Measurements from ENCODE around the gene HSDL1.

HSDL1 gene

DNA sequence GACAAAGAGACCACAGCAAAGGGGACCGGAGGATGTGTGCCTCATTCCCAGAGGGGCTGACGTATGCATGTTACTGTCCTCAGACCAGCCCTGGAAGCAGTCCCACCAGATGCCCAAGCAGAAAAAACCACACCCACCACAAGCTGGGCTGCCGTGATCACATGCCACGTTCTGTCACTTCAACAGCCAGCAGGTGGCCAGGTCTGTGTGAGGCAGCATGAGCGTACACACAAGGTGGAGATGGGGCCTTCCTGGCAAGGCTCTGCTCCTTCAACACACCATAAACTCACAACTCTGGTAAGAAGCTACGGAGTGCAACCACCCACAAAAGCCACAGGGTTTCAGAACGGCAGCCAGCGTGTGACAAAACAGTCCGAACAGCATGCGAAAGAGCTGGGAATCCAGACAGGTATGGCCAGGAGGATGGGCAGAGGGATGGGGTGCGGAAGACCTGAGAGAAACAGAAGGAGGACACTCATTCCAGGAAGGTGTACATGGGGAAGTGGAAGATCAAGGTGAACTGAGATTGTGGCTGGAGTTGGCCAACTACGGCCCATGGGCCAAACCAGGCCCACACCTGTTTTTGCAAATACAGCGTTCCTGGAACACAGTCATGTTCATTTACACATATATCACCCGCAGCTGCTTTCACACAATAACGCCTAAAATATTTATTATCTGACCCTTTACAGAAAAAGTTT lies 56.1 kb downstream of the HSDL1 start:
- H3K4me3 ChIP-seq (ENCODE audit: low read depth, low read length) = no peak overlapping the region
- no peak for DNase-seq
- no peak overlapping the region for H3K27ac ChIP-seq
- in situ Hi-C loops (cut with HindIII; ENCODE audit: low pct_ligation_motif_present, low sequenced_read_pairs) = no loop called here
- TF ChIP-seq, protein P1, sequence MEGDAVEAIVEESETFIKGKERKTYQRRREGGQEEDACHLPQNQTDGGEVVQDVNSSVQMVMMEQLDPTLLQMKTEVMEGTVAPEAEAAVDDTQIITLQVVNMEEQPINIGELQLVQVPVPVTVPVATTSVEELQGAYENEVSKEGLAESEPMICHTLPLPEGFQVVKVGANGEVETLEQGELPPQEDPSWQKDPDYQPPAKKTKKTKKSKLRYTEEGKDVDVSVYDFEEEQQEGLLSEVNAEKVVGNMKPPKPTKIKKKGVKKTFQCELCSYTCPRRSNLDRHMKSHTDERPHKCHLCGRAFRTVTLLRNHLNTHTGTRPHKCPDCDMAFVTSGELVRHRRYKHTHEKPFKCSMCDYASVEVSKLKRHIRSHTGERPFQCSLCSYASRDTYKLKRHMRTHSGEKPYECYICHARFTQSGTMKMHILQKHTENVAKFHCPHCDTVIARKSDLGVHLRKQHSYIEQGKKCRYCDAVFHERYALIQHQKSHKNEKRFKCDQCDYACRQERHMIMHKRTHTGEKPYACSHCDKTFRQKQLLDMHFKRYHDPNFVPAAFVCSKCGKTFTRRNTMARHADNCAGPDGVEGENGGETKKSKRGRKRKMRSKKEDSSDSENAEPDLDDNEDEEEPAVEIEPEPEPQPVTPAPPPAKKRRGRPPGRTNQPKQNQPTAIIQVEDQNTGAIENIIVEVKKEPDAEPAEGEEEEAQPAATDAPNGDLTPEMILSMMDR (IDR thresholded peaks at IDR 0.05; ENCODE audit: low read depth, low read length, missing control alignments) = no peak
- H3K36me3 ChIP-seq (replicated peaks) = peaks cover 45% of the 10 kb centered on the region
- no peaks in the 10 kb centered on the region for H3K27me3 ChIP-seq (replicated peaks)

DNA sequence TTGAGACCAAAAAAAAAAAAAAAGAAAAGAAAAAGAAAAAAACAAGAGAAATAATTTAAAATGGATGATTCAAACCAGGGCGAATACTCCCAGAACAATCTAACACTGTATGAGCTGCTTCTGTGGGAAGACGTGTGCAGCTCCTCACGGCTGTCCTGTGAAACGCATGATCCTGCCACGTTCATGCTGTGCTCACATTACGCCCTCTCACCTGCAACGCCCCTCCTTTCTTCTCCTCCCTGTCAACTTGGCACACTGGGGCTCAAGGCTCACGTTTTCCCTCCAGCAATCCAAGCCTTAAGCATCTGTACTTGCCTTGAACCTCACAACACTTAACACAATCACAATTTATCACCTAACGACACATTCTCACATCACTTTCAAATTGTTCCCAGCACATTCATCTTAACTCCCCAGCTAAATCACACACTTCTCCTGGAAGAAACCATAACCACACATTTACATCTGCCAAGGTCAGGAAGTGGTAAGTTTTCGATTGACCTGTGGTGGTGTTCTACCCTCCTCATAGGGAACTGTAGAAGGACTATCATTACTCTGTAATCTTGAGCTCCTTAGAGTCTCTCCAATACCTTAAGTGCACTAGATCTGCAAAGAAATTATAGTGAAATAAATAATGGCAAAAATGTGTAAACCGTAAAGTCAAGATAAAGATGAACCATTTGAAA lies 57.4 kb downstream of the HSDL1 start:
- Histone ChIP-seq H3K27me3 (replicated peaks) (no peaks in the 10 kb centered on the region), H3K4me3 (ENCODE audit: low read depth, low read length) (no peak overlapping the region), H3K27ac (no peak overlapping the region), H3K36me3 (replicated peaks) (peaks cover 37% of the 10 kb centered on the region)
- TF ChIP-seq, protein P1 (IDR thresholded peaks at IDR 0.05; ENCODE audit: low read depth, low read length, missing control alignments) = no peak
- in situ Hi-C loops (cut with HindIII; ENCODE audit: low pct_ligation_motif_present, low sequenced_read_pairs) = no loop called here
- DNase-seq = no peak

DNA sequence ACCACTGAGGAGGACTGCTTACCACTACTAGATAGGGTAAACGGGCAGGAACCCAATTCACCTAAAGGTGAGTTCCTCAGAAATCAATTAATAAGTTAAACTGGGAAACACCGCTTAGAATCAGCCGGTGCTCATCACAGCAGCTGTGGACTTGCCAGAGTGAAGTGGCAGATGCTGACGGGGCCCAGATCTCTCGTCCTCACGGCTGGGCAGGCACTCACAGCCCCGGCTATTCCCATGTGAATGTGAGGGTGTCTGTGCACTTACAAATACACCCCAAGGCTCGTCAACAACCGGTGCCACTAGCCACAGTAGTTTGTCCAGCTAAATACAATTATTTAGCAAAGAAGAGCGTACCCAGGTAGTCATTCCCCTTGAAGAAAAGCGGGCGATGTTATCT lies 58.0 kb downstream of the HSDL1 start:
- in situ Hi-C loops (cut with HindIII; ENCODE audit: low pct_ligation_motif_present, low sequenced_read_pairs) = no loop called here
- Histone ChIP-seq H3K4me3 (ENCODE audit: low read depth, low read length) (no peak overlapping the region), H3K27me3 (replicated peaks) (no peaks in the 10 kb centered on the region), H3K27ac (no peak overlapping the region), H3K36me3 (replicated peaks) (peaks cover 37% of the 10 kb centered on the region)
- DNase-seq = no peak
- TF ChIP-seq, protein P1 (IDR thresholded peaks at IDR 0.05; ENCODE audit: low read depth, low read length, missing control alignments) = no peak

DNA sequence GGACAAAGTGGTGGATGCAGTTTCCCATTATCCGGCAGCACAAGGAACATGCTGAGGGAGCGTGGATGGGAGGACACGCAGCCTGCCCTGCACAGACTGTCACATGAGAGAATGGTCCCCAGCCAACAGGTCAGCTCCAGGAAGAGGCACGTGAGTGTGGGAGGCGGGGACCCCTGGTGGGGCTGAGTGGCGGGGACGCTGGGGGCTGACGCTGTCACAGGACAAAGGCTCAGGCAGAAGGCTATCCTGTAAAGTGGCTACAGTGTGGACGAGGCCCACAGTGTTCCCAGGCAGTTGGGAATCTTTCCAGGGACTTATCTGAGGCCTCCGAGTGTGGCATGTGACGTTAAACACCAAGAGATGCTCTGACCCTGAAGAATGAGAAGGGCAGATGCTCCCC lies 58.6 kb downstream of the HSDL1 start:
- no peaks in the 10 kb centered on the region for H3K27me3 ChIP-seq (replicated peaks)
- no peak overlapping the region for H3K4me3 ChIP-seq (ENCODE audit: low read depth, low read length)
- TF ChIP-seq, protein P1 (IDR thresholded peaks at IDR 0.05; ENCODE audit: low read depth, low read length, missing control alignments) = no peak
- H3K36me3 ChIP-seq (replicated peaks) = peaks cover 34% of the 10 kb centered on the region
- in situ Hi-C loops (cut with HindIII; ENCODE audit: low pct_ligation_motif_present, low sequenced_read_pairs) = no loop called here
- DNase-seq = no peak
- H3K27ac ChIP-seq = no peak overlapping the region

DNA sequence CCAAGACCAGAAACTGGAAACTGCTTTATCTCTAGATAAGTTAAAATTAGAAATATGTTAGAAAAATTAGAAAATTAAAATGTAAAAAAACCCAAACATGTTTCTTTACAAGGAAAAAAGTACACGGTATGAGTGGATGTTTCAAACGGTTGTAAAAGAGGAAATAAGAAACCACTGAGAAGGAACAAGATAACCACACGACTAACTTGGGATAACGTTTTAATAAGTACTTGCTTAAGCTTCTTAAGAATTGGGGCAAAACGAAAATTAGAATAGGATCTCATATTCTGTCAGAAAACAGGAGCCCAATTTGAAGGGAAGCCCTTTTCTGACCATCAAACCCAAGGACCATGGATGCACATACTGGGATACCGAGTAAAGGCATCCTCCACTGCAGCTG lies 59.2 kb downstream of the HSDL1 start:
- in situ Hi-C loops (cut with HindIII; ENCODE audit: low pct_ligation_motif_present, low sequenced_read_pairs) = no loop called here
- Histone ChIP-seq H3K36me3 (replicated peaks) (peaks cover 32% of the 10 kb centered on the region), H3K27me3 (replicated peaks) (no peaks in the 10 kb centered on the region), H3K4me3 (ENCODE audit: low read depth, low read length) (no peak overlapping the region), H3K27ac (no peak overlapping the region)
- DNase-seq = no peak
- TF ChIP-seq, protein P1 (IDR thresholded peaks at IDR 0.05; ENCODE audit: low read depth, low read length, missing control alignments) = no peak

All from brain microvascular endothelial cell (primary cell).